GM23338 (cell line): ENCODE data around the gene RAB40A. TPM values are rescaled to one million over a fixed set of nuclear protein-coding genes. Genes with fewer than 3 reads are reported as not detected.
A peak's percentile ranks its signal among the peaks of the same experiment; 100 is the strongest.

ENCODE experiments used
- ATAC-seq: fragments of 200-7000 bp; cut with Tn5 transposase; 3 replicates; pipeline ENCODE4 v1.9.1; 2020
- DNase-seq: peaks from one replicate; pipeline ENCODE4 v3.0.0-alpha.2; 2015; ENCODE audit warnings: low spot score
- H2AFZ ChIP-seq: fragments of 200-600 bp; sonication (generic); 2 replicates; pipeline ENCODE4 v1.8.0; 2016; ENCODE audit warnings: antibody characterized with exemption, mild to moderate bottlenecking, moderate library complexity
- H3F3A ChIP-seq: fragments of 200-600 bp; sonication (generic); replicated peaks from 2 replicates; pipeline ENCODE4 v1.8.0; 2017; ENCODE audit warnings: antibody characterized with exemption, mixed run types, low read depth
- H3K27ac ChIP-seq: fragments of 200-600 bp; sonication (generic); 2 replicates; pipeline ENCODE4 v1.6.1; 2016; ENCODE audit warnings: low read depth
- H3K27me3 ChIP-seq: fragments of 200-600 bp; sonication (generic); 2 replicates; pipeline ENCODE4 v1.8.0; 2016; ENCODE audit warnings: mild to moderate bottlenecking, mixed run types, moderate library complexity; ENCODE audit not compliant: insufficient read depth
- H3K36me3 ChIP-seq: fragments of 200-600 bp; sonication (generic); 2 replicates; pipeline ENCODE4 v1.8.0; 2016; ENCODE audit warnings: mild to moderate bottlenecking; ENCODE audit not compliant: insufficient read depth
- H3K4me1 ChIP-seq: fragments of 200-600 bp; sonication (generic); 2 replicates; pipeline ENCODE4 v1.8.0; 2016; ENCODE audit warnings: mild to moderate bottlenecking, moderate library complexity; ENCODE audit not compliant: insufficient read depth
- H3K4me2 ChIP-seq: fragments of 200-600 bp; sonication (generic); 2 replicates; pipeline ENCODE4 v1.7.1; 2017; ENCODE audit warnings: mixed run types
- H3K4me3 ChIP-seq: fragments of 200-600 bp; sonication (generic); 2 replicates; pipeline ENCODE4 v1.6.1; 2016; ENCODE audit warnings: mixed run types
- H3K79me2 ChIP-seq: fragments of 200-600 bp; sonication (generic); replicated peaks from 2 replicates; pipeline ENCODE4 v1.8.0; 2017; ENCODE audit warnings: mild to moderate bottlenecking; ENCODE audit not compliant: insufficient read depth
- H3K9me2 ChIP-seq: fragments of 200-600 bp; sonication (generic); 2 replicates; pipeline ENCODE4 v1.8.0; 2017; ENCODE audit not compliant: insufficient read depth
- H4K20me1 ChIP-seq: fragments of 200-600 bp; sonication (generic); replicated peaks from 2 replicates; pipeline ENCODE4 v1.8.0; 2017; ENCODE audit warnings: mild to moderate bottlenecking; ENCODE audit not compliant: insufficient read depth
- H3K27ac Mint-ChIP-seq: 2 replicates; pipeline ENCODE4 v1.8.0; 2020; ENCODE audit warnings: inconsistent platforms, mild to moderate bottlenecking, moderate library complexity, mixed read lengths
- H3K27me3 Mint-ChIP-seq: 3 replicates; pipeline ENCODE4 v1.8.0; 2022; ENCODE audit warnings: low read depth, mild to moderate bottlenecking, moderate library complexity, mixed read lengths, inconsistent platforms; ENCODE audit not compliant: insufficient read depth, poor library complexity
- H3K36me3 Mint-ChIP-seq: 3 replicates; pipeline ENCODE4 v1.8.0; 2021; ENCODE audit warnings: low read depth, mild to moderate bottlenecking, inconsistent platforms, moderate library complexity, mixed read lengths
- H3K4me1 Mint-ChIP-seq: 3 replicates; pipeline ENCODE4 v1.8.0; 2020; ENCODE audit warnings: mild to moderate bottlenecking, inconsistent platforms, mixed read lengths
- H3K4me3 Mint-ChIP-seq: 3 replicates; pipeline ENCODE4 v1.8.0; 2021; ENCODE audit warnings: moderate library complexity, mild to moderate bottlenecking, inconsistent platforms, mixed read lengths
- H3K9me3 Mint-ChIP-seq: 3 replicates; pipeline ENCODE4 v1.8.0; 2020; ENCODE audit warnings: moderate library complexity, mild to moderate bottlenecking, inconsistent platforms, mixed read lengths
- CREB1 ChIP-seq: fragments of 250-450 bp; sonication (Bioruptor Pico); IDR thresholded peaks from 2 replicates; pipeline ENCODE4 v1.5.0; 2020; ENCODE audit warnings: low read depth, mild to moderate bottlenecking, moderate library complexity
- CTCF ChIP-seq, 2 experiments: fragments of 200-600 bp in 1 of 2; sonication (generic) in 1 of 2; conservative IDR thresholded peaks; 2 replicates each; pipeline versions ENCODE4 v1.5.1 to v1.6.1; 2016 to 2017; ENCODE audit warnings: antibody characterized with exemption in 2 of 2, low read depth in 2 of 2, mild to moderate bottlenecking in 2 of 2, moderate library complexity in 1 of 2
- ETS1 ChIP-seq: IDR thresholded peaks from 2 replicates; pipeline ENCODE4 v1.6.1; 2016; ENCODE audit warnings: antibody characterized with exemption
- polyA plus RNA-seq: library from polyadenylated mRNA; unstranded; fragments of >200 nt; fragmentation: Nextera tagmentation; extraction: Ambion mirVana; gene quantifications from 2 replicates; pipeline ENCODE4 v1.2.1, GENCODE V29; 2016
- total RNA-seq: library from RNA; depleted of rRNA; stranded (reverse); fragments of >200 nt; shearing (Covaris generic); gene quantifications from 2 replicates; pipeline ENCODE4 v1.2.3, GENCODE V29; 2014
- TF ChIP-seq, protein P1 (sequence below): fragments of 250-450 bp; sonication (Bioruptor Pico); IDR thresholded peaks from 2 replicates; pipeline ENCODE4 v1.5.0; 2020; ENCODE audit warnings: mild to moderate bottlenecking, moderate library complexity

RAB40A gene
- total and polyA plus RNA-seq, 2 experiments from 2014 or later = 2.0 TPM; not detected in 1

DNA sequence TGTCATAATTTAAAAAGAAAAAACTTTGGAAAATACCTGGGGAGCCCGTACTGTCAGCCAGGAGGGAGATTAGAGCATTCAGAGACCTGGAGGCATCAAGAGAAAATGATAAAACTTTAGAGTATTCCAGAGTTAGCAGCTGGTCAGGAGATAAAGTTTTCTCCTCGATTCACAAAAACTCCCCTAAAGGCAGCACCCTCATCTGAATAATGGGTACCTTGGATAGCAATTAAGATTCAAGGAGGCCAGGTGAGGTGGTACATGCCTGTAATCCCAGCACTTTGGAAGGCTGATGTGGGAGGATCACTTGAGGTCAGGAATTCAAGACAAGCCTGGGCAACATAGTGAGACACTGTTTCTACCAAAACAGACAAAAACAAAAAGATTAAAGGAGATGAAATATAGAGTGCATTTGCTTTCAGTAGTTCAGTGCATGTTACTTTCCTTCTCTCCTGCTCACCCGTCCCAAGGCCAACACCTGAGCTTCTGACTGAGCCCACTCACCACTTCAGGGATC lies 18.6 kb upstream of the RAB40A start (continued):
- TF ChIP-seq ETS1 = no peak

DNA sequence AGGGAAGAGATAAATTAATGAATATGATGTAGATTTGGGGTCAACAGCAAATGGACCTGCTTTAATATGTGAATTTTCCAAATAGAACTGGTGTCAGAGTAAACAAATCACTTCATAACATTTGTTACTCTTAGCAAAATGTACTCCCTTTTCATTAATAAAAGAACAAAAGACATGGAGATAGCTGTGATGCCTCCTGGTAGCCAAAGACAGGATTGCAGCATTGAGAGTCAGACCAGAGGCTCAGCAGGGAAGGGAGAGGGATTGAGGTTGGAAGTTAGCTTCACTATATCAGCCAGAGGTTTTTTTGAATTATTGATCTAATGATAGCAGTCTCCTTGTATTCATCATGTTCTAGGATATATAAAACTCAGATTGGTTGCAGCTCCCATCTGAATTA lies 17.4 kb upstream of the RAB40A start:
- no peaks in the 10 kb centered on the region for H3K27me3 ChIP-seq
- H3K9me2 ChIP-seq = no peaks in the 10 kb centered on the region
- Mint-ChIP-seq H3K4me3 (no peak overlapping the region), H3K36me3 (no peaks in the 10 kb centered on the region), H3K4me1 (peaks cover 6% of the 10 kb centered on the region; the same call in 2 of the 3 replicates), H3K27me3 (peaks cover 6% of the 10 kb centered on the region), H3K27ac (no peak overlapping the region), H3K9me3 (no peaks in the 10 kb centered on the region)
- DNase-seq (no peak), ATAC-seq (no peak)
- H3K27ac ChIP-seq = no peak overlapping the region
- TF ChIP-seq, protein P1, sequence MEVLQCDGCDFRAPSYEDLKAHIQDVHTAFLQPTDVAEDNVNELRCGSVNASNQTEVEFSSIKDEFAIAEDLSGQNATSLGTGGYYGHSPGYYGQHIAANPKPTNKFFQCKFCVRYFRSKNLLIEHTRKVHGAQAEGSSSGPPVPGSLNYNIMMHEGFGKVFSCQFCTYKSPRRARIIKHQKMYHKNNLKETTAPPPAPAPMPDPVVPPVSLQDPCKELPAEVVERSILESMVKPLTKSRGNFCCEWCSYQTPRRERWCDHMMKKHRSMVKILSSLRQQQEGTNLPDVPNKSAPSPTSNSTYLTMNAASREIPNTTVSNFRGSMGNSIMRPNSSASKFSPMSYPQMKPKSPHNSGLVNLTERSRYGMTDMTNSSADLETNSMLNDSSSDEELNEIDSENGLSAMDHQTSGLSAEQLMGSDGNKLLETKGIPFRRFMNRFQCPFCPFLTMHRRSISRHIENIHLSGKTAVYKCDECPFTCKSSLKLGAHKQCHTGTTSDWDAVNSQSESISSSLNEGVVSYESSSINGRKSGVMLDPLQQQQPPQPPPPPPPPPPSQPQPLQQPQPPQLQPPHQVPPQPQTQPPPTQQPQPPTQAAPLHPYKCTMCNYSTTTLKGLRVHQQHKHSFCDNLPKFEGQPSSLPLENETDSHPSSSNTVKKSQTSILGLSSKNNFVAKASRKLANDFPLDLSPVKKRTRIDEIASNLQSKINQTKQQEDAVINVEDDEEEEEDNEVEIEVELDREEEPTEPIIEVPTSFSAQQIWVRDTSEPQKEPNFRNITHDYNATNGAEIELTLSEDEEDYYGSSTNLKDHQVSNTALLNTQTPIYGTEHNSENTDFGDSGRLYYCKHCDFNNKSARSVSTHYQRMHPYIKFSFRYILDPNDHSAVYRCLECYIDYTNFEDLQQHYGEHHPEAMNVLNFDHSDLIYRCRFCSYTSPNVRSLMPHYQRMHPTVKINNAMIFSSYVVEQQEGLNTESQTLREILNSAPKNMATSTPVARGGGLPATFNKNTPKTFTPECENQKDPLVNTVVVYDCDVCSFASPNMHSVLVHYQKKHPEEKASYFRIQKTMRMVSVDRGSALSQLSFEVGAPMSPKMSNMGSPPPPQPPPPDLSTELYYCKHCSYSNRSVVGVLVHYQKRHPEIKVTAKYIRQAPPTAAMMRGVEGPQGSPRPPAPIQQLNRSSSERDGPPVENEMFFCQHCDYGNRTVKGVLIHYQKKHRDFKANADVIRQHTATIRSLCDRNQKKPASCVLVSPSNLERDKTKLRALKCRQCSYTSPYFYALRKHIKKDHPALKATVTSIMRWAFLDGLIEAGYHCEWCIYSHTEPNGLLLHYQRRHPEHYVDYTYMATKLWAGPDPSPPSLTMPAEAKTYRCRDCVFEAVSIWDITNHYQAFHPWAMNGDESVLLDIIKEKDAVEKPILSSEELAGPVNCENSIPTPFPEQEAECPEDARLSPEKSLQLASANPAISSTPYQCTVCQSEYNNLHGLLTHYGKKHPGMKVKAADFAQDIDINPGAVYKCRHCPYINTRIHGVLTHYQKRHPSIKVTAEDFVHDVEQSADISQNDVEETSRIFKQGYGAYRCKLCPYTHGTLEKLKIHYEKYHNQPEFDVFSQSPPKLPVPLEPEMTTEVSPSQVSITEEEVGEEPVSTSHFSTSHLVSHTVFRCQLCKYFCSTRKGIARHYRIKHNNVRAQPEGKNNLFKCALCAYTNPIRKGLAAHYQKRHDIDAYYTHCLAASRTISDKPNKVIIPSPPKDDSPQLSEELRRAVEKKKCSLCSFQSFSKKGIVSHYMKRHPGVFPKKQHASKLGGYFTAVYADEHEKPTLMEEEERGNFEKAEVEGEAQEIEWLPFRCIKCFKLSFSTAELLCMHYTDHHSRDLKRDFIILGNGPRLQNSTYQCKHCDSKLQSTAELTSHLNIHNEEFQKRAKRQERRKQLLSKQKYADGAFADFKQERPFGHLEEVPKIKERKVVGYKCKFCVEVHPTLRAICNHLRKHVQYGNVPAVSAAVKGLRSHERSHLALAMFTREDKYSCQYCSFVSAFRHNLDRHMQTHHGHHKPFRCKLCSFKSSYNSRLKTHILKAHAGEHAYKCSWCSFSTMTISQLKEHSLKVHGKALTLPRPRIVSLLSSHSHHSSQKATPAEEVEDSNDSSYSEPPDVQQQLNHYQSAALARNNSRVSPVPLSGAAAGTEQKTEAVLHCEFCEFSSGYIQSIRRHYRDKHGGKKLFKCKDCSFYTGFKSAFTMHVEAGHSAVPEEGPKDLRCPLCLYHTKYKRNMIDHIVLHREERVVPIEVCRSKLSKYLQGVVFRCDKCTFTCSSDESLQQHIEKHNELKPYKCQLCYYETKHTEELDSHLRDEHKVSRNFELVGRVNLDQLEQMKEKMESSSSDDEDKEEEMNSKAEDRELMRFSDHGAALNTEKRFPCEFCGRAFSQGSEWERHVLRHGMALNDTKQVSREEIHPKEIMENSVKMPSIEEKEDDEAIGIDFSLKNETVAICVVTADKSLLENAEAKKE (CRISPR knock-in tag) = no peak
- 0 out of 4 replicates have a peak, but pooled peaks have one; percentile 11 to 12 for TF ChIP-seq CTCF (conservative IDR thresholded peaks at IDR 0.05; ENCODE audit: low read depth in 2 of 2)
- no peak for TF ChIP-seq CREB1 (CRISPR knock-in tag)
- H3K4me1 ChIP-seq = no peaks in the 10 kb centered on the region
- H2AFZ ChIP-seq = no peak overlapping the region
- H3K36me3 ChIP-seq = no peaks in the 10 kb centered on the region
- no peak overlapping the region for H3K4me2 ChIP-seq
- no peaks in the 10 kb centered on the region for H4K20me1 ChIP-seq
- no peaks in the 10 kb centered on the region for H3K79me2 ChIP-seq
- no peak overlapping the region for H3K4me3 ChIP-seq
- no peaks in the 10 kb centered on the region for H3F3A ChIP-seq
